GM18858 (cell line): ENCODE measurements around the gene CTNNA3.

ENCODE experiments used
- ATAC-seq: cut with Tn5 transposase; IDR thresholded peaks from one replicate; pipeline ENCODE4 v1.9.1; 2021; ENCODE audit not compliant: unreplicated experiment

Gene CTNNA3

GRCh38 chr10:66189271-66189670 is 1506.7 kb downstream of the CTNNA3 start:
- no peak for ATAC-seq

GRCh38 chr10:66187053-66187733 is 1508.8 kb downstream of the CTNNA3 start:
- no peak for ATAC-seq

- no peak for ATAC-seq
These were observed 1513.0 kb downstream of the CTNNA3 start for GRCh38 chr10:66183028-66183427.

GRCh38 chr10:66180581-66181318 is 1515.2 kb downstream of the CTNNA3 start:
- peak; percentile 92 for ATAC-seq

GRCh38 chr10:66180021-66180420 is 1516.0 kb downstream of the CTNNA3 start:
- ATAC-seq, result no peak

- ATAC-seq, result no peak
These were observed 1519.2 kb downstream of the CTNNA3 start for GRCh38 chr10:66176772-66177171.

- ATAC-seq, result no peak
These were observed 1528.2 kb downstream of the CTNNA3 start for GRCh38 chr10:66167816-66168215.

- ATAC-seq, result no peak
These were observed 1533.3 kb downstream of the CTNNA3 start for GRCh38 chr10:66162560-66163143.

GRCh38 chr10:66151346-66151745 is 1544.6 kb downstream of the CTNNA3 start:
- ATAC-seq, result no peak

- no peak for ATAC-seq
These were observed 1547.7 kb downstream of the CTNNA3 start for GRCh38 chr10:66148312-66148711.

GRCh38 chr10:66144016-66144415 is 1552.0 kb downstream of the CTNNA3 start:
- no peak for ATAC-seq

GRCh38 chr10:66102756-66103155 is 1593.2 kb downstream of the CTNNA3 start:
- ATAC-seq, result no peak

GRCh38 chr10:66098595-66099480 is 1597.2 kb downstream of the CTNNA3 start:
- no peak for ATAC-seq

- ATAC-seq, result no peak
These were observed 1600.4 kb downstream of the CTNNA3 start for GRCh38 chr10:66095610-66096009.

GRCh38 chr10:66085906-66086305 is 1610.1 kb downstream of the CTNNA3 start:
- ATAC-seq, result no peak

- ATAC-seq, result no peak
These were observed 1624.1 kb downstream of the CTNNA3 start for GRCh38 chr10:66071907-66072306.

- no peak for ATAC-seq
These were observed 1637.4 kb downstream of the CTNNA3 start for GRCh38 chr10:66058594-66058993.

GRCh38 chr10:66049335-66049734 is 1646.7 kb downstream of the CTNNA3 start:
- no peak for ATAC-seq

- no peak for ATAC-seq
These were observed 1650.1 kb downstream of the CTNNA3 start for GRCh38 chr10:66045859-66046258.

- no peak for ATAC-seq
These were observed 1654.2 kb downstream of the CTNNA3 start for GRCh38 chr10:66041771-66042170.

GRCh38 chr10:66038623-66039022 is 1657.4 kb downstream of the CTNNA3 start:
- no peak for ATAC-seq
